Testis (tissue), 2 donors: ENCODE measurements around the gene PNMA1.

Experiments used
- CTCF ChIP-seq, 3 experiments: fragments of 450-650 bp in 2 of 3; fragments of 200-600 bp in 1 of 3; sonication (generic) in 1 of 3; IDR thresholded peaks; one replicate each; pipeline ENCODE4 v1.5.1; 2016 to 2019; ENCODE audit warnings: antibody characterized with exemption in 3 of 3, mild to moderate bottlenecking in 2 of 3, moderate library complexity in 1 of 3
- POLR2A ChIP-seq: fragments of 450-650 bp; IDR thresholded peaks from one replicate; pipeline ENCODE4 v1.6.1; 2017; ENCODE audit warnings: antibody characterized with exemption, mild to moderate bottlenecking, moderate library complexity

- no peak for TF ChIP-seq POLR2A
- no peak for TF ChIP-seq CTCF (IDR thresholded peaks at IDR 0.05)
Observed at GRCh38 chr14:73695997-73696396, 18.2 kb downstream of the PNMA1 start.
